Fibroblast of lung (primary cell): ENCODE measurements around the gene ALDH5A1. TPM values are rescaled to one million over a fixed set of nuclear protein-coding genes. Genes with fewer than 3 reads are reported as not detected.
A peak's percentile ranks its signal among the peaks of the same experiment; 100 is the strongest.

Experiments
- DNase-seq, 2 donors: peaks; one replicate each; pipeline versions ENCODE4 v3.0.0 to v3.0.0-alpha.2; 2010; ENCODE audit warnings: low read depth in 2 of 2
- H2AFZ ChIP-seq: 2 replicates; pipeline ENCODE4 v1.5.1; 2012; ENCODE audit warnings: low read length, control low read depth, inconsistent platforms
- H3K27ac ChIP-seq: 2 replicates; pipeline ENCODE4 v1.5.1; 2011; ENCODE audit warnings: low read length, control low read depth; ENCODE audit not compliant: insufficient read depth
- H3K27me3 ChIP-seq: 2 replicates; pipeline ENCODE4 v1.5.1; 2011; ENCODE audit warnings: mild to moderate bottlenecking, low read length; ENCODE audit not compliant: control insufficient read depth, insufficient read depth
- H3K36me3 ChIP-seq: 2 replicates; pipeline ENCODE4 v1.5.1; 2011; ENCODE audit warnings: low read length; ENCODE audit not compliant: control insufficient read depth, insufficient read depth
- H3K4me1 ChIP-seq: 2 replicates; pipeline ENCODE4 v1.5.1; 2011; ENCODE audit warnings: low read length; ENCODE audit not compliant: control insufficient read depth, insufficient read depth; ENCODE audit errors: extremely low read depth
- H3K4me2 ChIP-seq: 2 replicates; pipeline ENCODE4 v1.5.1; 2011; ENCODE audit warnings: low read length, control low read depth; ENCODE audit not compliant: insufficient read depth; ENCODE audit errors: extremely low read depth
- H3K4me3 ChIP-seq, 4 experiments: fragments of 200-600 bp in 1 of 4; sonication (generic) in 1 of 4; replicated peaks in 1 of 4; 2 replicates each; pipeline ENCODE4 v1.5.1; 2011 to 2016; ENCODE audit warnings: low read length in 4 of 4, low read depth in 3 of 4, mild to moderate bottlenecking in 3 of 4, control low read depth in 2 of 4, inconsistent platforms in 1 of 4, mixed read lengths in 1 of 4; ENCODE audit not compliant: insufficient read depth in 1 of 4; ENCODE audit errors: control extremely low read depth in 1 of 4
- H3K79me2 ChIP-seq: 2 replicates; pipeline ENCODE4 v1.5.1; 2012; ENCODE audit warnings: mild to moderate bottlenecking, low read length, inconsistent platforms; ENCODE audit not compliant: control insufficient read depth, insufficient read depth
- H3K9ac ChIP-seq: 2 replicates; pipeline ENCODE4 v1.5.1; 2011; ENCODE audit warnings: mild to moderate bottlenecking, low read length, control low read depth; ENCODE audit not compliant: insufficient read depth
- H3K9me3 ChIP-seq: 2 replicates; pipeline ENCODE4 v1.5.1; 2012; ENCODE audit warnings: low read depth, low read length; ENCODE audit not compliant: control insufficient read depth, insufficient read depth
- H4K20me1 ChIP-seq: 2 replicates; pipeline ENCODE4 v1.5.1; 2011; ENCODE audit warnings: low read length; ENCODE audit not compliant: control insufficient read depth, insufficient read depth; ENCODE audit errors: extremely low read depth
- EZH2 ChIP-seq: IDR thresholded peaks from 2 replicates; pipeline ENCODE4 v1.5.1; 2012; ENCODE audit warnings: low read length, control low read depth, mild to moderate bottlenecking; ENCODE audit errors: missing control alignments
- polyA plus RNA-seq, 2 donors: library from polyadenylated mRNA; depleted of rRNA in 1 of 2; stranded (reverse) in 1 of 2; unstranded in 1 of 2; fragments of >200 nt; gene quantifications; 2 replicates each; pipeline ENCODE4 v1.2.1, GENCODE V29; 2011 to 2012; ENCODE audit warnings: missing spikeins in 1 of 2
- total RNA-seq: library from RNA; depleted of rRNA; stranded (reverse); fragments of >200 nt; gene quantifications from 2 replicates; pipeline ENCODE4 v1.2.1, GENCODE V29; 2014
- TF ChIP-seq, protein P1 (sequence below), 2 donors: IDR thresholded peaks in 1 of 2; conservative IDR thresholded peaks in 1 of 2; 1 replicate in 1 of 2; 2 replicates in 1 of 2; pipeline ENCODE4 v1.5.1; 2011 to 2012; ENCODE audit warnings: low read length in 2 of 2, control low read depth in 1 of 2, inconsistent platforms in 1 of 2, low read depth in 1 of 2, mild to moderate bottlenecking in 1 of 2

ALDH5A1 gene
- total and polyA plus RNA-seq, 2 donors (not counting 1 experiment from before 2014, with no cell fraction given) = 0.23 to 0.33 TPM

- DNase-seq = no peak
- H3K36me3 ChIP-seq = no peaks in the 10 kb centered on the region
- no peak overlapping the region for H3K4me3 ChIP-seq
- no peak overlapping the region for H3K27ac ChIP-seq
- no peaks in the 10 kb centered on the region for H3K4me1 ChIP-seq
- TF ChIP-seq EZH2 = no peak
- TF ChIP-seq, protein P1, sequence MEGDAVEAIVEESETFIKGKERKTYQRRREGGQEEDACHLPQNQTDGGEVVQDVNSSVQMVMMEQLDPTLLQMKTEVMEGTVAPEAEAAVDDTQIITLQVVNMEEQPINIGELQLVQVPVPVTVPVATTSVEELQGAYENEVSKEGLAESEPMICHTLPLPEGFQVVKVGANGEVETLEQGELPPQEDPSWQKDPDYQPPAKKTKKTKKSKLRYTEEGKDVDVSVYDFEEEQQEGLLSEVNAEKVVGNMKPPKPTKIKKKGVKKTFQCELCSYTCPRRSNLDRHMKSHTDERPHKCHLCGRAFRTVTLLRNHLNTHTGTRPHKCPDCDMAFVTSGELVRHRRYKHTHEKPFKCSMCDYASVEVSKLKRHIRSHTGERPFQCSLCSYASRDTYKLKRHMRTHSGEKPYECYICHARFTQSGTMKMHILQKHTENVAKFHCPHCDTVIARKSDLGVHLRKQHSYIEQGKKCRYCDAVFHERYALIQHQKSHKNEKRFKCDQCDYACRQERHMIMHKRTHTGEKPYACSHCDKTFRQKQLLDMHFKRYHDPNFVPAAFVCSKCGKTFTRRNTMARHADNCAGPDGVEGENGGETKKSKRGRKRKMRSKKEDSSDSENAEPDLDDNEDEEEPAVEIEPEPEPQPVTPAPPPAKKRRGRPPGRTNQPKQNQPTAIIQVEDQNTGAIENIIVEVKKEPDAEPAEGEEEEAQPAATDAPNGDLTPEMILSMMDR (conservative IDR thresholded peaks at IDR 0.05 in 1 of 2, IDR thresholded peaks at IDR 0.05 in 1 of 2; ENCODE audit: low read depth in 1 of 2, low read length in 2 of 2) = no peak
- no peaks in the 10 kb centered on the region for H3K27me3 ChIP-seq
- H2AFZ ChIP-seq = no peak overlapping the region
- H3K9me3 ChIP-seq = no peaks in the 10 kb centered on the region
- H3K4me2 ChIP-seq = no peak overlapping the region
- no peaks in the 10 kb centered on the region for H3K79me2 ChIP-seq
- H4K20me1 ChIP-seq = no peaks in the 10 kb centered on the region
- H3K9ac ChIP-seq = no peak overlapping the region
Measured at GRCh38 chr6:24536466-24536865, 41.7 kb downstream of the ALDH5A1 start.

- Histone ChIP-seq H3K27me3 (no peaks in the 10 kb centered on the region), H3K79me2 (no peaks in the 10 kb centered on the region), H2AFZ (no peak overlapping the region), H3K9me3 (no peaks in the 10 kb centered on the region), H3K36me3 (no peaks in the 10 kb centered on the region), H4K20me1 (no peaks in the 10 kb centered on the region), H3K4me2 (no peak overlapping the region), H3K27ac (no peak overlapping the region), H3K4me3 (no peak overlapping the region), H3K4me1 (no peaks in the 10 kb centered on the region), H3K9ac (no peak overlapping the region)
- DNase-seq = peak in 1 of 2 donors; percentile 52
- TF ChIP-seq, protein P1 (conservative IDR thresholded peaks at IDR 0.05 in 1 of 2, IDR thresholded peaks at IDR 0.05 in 1 of 2; ENCODE audit: low read depth in 1 of 2, low read length in 2 of 2) = no peak
- no peak for TF ChIP-seq EZH2
Measured at GRCh38 chr6:24537082-24537699, 42.4 kb downstream of the ALDH5A1 start.

GRCh38 chr6:24537771-24538385 is 43.1 kb downstream of the ALDH5A1 start:
- Histone ChIP-seq H3K4me3 (no peak overlapping the region), H3K27ac (no peak overlapping the region), H3K9ac (no peak overlapping the region), H3K36me3 (no peaks in the 10 kb centered on the region), H3K4me2 (no peak overlapping the region), H4K20me1 (no peaks in the 10 kb centered on the region), H3K9me3 (no peaks in the 10 kb centered on the region), H3K79me2 (no peaks in the 10 kb centered on the region), H2AFZ (no peak overlapping the region), H3K27me3 (no peaks in the 10 kb centered on the region), H3K4me1 (no peaks in the 10 kb centered on the region)
- DNase-seq = peak in 1 of 2 donors; percentile 39
- no peak for TF ChIP-seq EZH2
- TF ChIP-seq, protein P1 (conservative IDR thresholded peaks at IDR 0.05 in 1 of 2, IDR thresholded peaks at IDR 0.05 in 1 of 2; ENCODE audit: low read depth in 1 of 2, low read length in 2 of 2) = no peak
